Esophagus muscularis mucosa (tissue), 3 donors: ENCODE measurements around the gene NUDT1.

Experiments used
- POLR2A ChIP-seq: fragments of 450-650 bp; IDR thresholded peaks from one replicate; pipeline ENCODE4 v1.6.1; 2017; ENCODE audit warnings: antibody characterized with exemption, moderate library complexity, mild to moderate bottlenecking, low read depth
- TF ChIP-seq, protein P1 (sequence below), 3 experiments: fragments of 200-600 bp in 2 of 3; fragments of 450-650 bp in 1 of 3; sonication (generic) in 2 of 3; IDR thresholded peaks; one replicate each; pipeline ENCODE4 v1.5.1; 2017 to 2019; ENCODE audit warnings: antibody characterized with exemption in 3 of 3, mild to moderate bottlenecking in 2 of 3, moderate library complexity in 1 of 3

DNA sequence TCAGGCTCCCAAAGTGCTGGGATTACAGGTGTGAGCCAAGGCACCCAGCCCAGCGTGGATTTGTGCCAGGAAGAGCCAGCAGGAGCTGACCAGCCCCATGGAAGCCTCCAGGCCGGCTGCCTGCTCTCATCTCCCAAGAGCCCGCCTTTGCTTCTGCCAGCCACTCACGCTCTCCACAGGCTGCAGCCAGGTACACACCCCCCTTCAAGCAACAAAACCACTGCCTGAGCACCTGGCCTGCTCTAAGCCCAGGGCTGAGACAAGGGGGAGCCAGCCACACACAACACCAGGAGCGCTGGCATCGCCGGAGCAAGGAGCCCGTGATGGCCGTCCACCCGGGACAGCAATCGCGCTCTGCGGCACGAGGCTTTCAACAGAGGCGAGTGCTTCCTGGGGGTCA is 43.8 kb upstream of the NUDT1 start:
- TF ChIP-seq POLR2A, result no peak
- TF ChIP-seq, protein P1, sequence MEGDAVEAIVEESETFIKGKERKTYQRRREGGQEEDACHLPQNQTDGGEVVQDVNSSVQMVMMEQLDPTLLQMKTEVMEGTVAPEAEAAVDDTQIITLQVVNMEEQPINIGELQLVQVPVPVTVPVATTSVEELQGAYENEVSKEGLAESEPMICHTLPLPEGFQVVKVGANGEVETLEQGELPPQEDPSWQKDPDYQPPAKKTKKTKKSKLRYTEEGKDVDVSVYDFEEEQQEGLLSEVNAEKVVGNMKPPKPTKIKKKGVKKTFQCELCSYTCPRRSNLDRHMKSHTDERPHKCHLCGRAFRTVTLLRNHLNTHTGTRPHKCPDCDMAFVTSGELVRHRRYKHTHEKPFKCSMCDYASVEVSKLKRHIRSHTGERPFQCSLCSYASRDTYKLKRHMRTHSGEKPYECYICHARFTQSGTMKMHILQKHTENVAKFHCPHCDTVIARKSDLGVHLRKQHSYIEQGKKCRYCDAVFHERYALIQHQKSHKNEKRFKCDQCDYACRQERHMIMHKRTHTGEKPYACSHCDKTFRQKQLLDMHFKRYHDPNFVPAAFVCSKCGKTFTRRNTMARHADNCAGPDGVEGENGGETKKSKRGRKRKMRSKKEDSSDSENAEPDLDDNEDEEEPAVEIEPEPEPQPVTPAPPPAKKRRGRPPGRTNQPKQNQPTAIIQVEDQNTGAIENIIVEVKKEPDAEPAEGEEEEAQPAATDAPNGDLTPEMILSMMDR (IDR thresholded peaks at IDR 0.05), result no peak
